Mucosa of rectum (tissue), 2 donors: ENCODE measurements around the gene HPCAL4.

Experiments used
- H3K27ac ChIP-seq, 2 donors: one replicate each; pipeline ENCODE4 v1.7.0; 2013; ENCODE audit warnings: inconsistent platforms in 2 of 2, low read depth in 2 of 2, low read length in 2 of 2
- H3K27me3 ChIP-seq, 2 donors: one replicate each; pipeline ENCODE4 v1.7.0; 2013; ENCODE audit warnings: low read length in 2 of 2; ENCODE audit not compliant: control insufficient read depth in 2 of 2, insufficient read depth in 2 of 2
- H3K36me3 ChIP-seq, 2 donors: one replicate each; pipeline ENCODE4 v1.7.0; 2013; ENCODE audit warnings: low read length in 2 of 2; ENCODE audit not compliant: control insufficient read depth in 2 of 2, insufficient read depth in 2 of 2
- H3K4me1 ChIP-seq, 2 donors: one replicate each; pipeline ENCODE4 v1.7.0; 2013; ENCODE audit warnings: low read length in 2 of 2, mild to moderate bottlenecking in 1 of 2; ENCODE audit not compliant: control insufficient read depth in 2 of 2, insufficient read depth in 2 of 2
- H3K4me3 ChIP-seq, 2 donors: one replicate each; pipeline ENCODE4 v1.7.0; 2013; ENCODE audit warnings: low read length in 2 of 2
- H3K9ac ChIP-seq, 2 donors: one replicate each; pipeline ENCODE4 v1.7.0; 2013; ENCODE audit warnings: low read length in 2 of 2, low read depth in 1 of 2, mild to moderate bottlenecking in 1 of 2
- H3K9me3 ChIP-seq, 2 donors: one replicate each; pipeline ENCODE4 v1.7.0; 2013; ENCODE audit warnings: low read length in 2 of 2; ENCODE audit not compliant: control insufficient read depth in 2 of 2
- donor health status: healthy.
- donor health status: Normal muscosa, but diverticular disease.

HPCAL4 gene

DNA sequence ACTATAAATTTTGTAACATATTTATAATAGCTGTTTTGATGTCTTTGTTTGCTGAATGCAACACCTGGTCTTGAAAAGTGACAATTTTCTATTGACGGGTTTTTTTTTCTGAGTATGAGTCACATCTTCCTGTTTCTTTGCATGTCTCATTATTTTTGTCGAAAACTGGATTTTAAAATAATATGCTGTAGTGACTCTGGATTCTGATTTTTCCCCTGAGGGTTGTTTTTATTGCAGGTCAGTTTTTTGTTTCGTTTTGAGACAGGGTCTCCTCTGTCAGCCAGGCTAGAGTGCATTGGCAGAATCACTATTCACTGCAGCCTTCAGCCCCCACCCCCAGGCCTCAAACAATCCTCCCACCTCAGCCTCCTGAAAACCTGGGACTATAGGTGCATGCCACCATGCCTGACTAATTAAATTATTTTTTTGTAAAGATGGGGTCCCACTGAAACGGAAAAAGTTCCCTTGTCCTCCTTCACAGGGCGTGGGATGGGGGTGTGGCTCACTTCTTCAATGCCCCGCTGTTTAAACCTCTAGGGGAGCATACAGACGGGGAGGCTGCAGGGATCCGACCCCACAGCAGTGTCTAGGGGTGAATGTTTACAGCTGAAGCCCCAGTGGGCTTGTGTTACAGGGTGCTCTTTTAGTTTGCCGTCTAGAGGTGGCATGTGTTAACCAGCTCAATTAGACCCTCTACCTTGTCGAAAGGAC, 36.1 kb upstream of the HPCAL4 start:
- Histone ChIP-seq H3K4me3 (peak overlapping the region in 1 of 2 donors; percentile 26), H3K4me1 (no peaks in the 10 kb centered on the region), H3K27me3 (peaks cover 17 to 26% of the 10 kb centered on the region in 2 donors), H3K27ac (no peak overlapping the region), H3K36me3 (no peaks in the 10 kb centered on the region), H3K9me3 (no peaks in the 10 kb centered on the region), H3K9ac (no peak overlapping the region)

DNA sequence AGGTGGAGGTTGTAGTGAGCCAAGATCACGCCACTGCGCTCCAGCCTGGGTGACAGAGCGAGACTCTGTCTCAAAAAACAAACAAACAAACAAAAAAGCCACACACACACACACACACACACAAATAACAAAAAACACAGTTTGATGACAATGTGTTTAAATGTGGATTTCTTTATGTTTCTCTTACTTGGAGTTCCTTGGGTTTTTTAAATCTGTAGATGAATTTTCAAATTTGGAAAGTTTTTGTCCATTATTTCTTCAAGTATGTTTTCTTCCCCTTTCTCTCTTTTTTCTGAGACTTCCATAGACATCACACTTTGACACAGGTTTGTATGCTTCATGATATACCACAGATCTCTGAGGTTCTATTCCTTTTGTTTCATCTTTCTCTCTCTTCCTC, 35.4 kb upstream of the HPCAL4 start:
- H3K27ac ChIP-seq = no peak overlapping the region

DNA sequence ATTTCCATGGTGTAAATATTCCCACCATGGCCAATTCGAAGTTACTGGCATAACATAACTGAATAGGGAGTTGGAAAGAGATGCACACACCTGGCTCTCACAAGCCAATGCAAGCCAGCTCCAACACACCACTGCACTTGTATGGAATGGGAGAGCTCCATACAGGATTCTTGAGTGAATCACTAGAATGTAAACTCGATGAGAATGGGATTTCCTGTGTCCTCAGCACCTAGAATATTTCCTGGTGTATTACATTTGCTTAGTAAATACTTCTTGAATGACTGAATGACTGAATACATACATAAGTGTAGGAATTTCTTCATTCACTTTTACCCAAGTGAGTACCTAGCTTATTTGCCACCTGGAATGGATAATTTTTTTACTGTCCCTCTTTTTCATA, 31.3 kb upstream of the HPCAL4 start:
- H3K9ac ChIP-seq = no peak overlapping the region
- no peaks in the 10 kb centered on the region for H3K36me3 ChIP-seq
- H3K4me3 ChIP-seq = no peak overlapping the region
- H3K27ac ChIP-seq = no peak overlapping the region
- H3K27me3 ChIP-seq = peaks cover 5 to 9% of the 10 kb centered on the region in 2 donors
- no peaks in the 10 kb centered on the region for H3K4me1 ChIP-seq
- no peaks in the 10 kb centered on the region for H3K9me3 ChIP-seq

More for the DNA sequence above, 35.4 kb upstream of the HPCAL4 start:
- no peak overlapping the region for H3K9ac ChIP-seq
- no peaks in the 10 kb centered on the region for H3K9me3 ChIP-seq
- no peaks in the 10 kb centered on the region for H3K36me3 ChIP-seq
- no peaks in the 10 kb centered on the region for H3K4me1 ChIP-seq
- H3K4me3 ChIP-seq = no peak overlapping the region
- H3K27me3 ChIP-seq = peaks cover 17 to 26% of the 10 kb centered on the region in 2 donors

DNA sequence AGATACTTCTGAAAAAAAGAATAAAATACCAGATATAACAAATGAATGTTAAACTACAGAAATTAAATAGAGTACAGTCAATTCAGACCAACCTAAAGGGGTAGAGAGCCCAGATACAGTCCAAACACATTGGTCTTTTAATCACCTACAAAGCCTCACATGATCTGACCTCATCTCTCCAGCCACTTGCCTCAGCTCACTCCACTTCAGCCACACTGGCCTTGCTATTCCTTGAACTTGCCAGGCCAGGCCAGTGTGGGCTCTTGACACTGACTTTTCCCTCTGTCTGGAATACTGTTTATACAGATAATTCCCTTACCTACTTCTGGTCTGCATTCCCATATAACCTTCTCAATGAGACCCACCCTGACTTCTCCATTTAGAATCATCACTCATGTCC, 30.4 kb upstream of the HPCAL4 start:
- Histone ChIP-seq H3K9ac (no peak overlapping the region), H3K4me3 (no peak overlapping the region), H3K27ac (no peak overlapping the region), H3K36me3 (no peaks in the 10 kb centered on the region), H3K9me3 (no peaks in the 10 kb centered on the region), H3K27me3 (peaks cover 5 to 7% of the 10 kb centered on the region in 2 donors), H3K4me1 (no peaks in the 10 kb centered on the region)

DNA sequence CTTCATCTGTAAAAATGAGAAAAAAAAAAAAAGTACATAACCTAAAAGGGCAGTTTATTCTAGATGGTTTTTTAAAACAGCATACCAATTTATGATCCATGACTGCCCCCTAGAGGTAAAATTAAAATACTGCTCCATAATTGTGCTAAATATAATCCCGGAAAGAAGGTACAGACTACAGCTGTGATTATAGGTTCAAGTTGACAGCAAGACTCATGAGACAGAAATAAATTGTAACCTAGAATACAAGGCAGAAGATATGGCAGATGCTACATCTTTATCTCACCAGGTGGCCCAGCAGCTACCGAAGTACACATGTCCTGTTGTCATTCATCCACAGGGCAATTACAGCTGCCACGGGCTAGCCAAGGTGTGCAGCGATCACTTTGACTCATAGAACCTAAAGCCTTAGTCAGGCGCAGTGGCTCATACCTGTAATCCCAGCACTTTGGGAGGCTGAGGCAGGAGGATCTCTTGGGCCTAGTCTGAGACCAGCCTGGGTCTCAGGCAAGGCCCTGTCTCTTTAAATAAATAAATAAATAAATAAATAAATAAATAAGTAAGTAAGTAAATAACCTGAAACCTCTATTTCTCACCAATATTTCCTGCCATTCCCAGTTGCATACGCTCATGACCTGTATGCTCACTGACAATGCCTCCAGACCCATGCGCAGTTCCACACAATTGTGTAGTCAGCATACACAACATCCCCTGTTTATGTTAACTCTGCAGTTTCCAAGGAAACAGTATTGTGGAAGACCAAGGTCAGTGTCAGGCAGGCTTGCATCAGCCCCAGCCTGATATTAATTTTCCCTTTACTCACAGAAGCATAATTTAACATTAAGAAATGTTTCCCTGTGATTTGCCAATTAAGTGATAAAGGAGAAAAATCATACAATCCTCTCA, 29.1 kb upstream of the HPCAL4 start:
- Histone ChIP-seq H3K9ac (no peak overlapping the region), H3K4me3 (no peak overlapping the region), H3K9me3 (no peaks in the 10 kb centered on the region), H3K27ac (no peak overlapping the region), H3K4me1 (no peaks in the 10 kb centered on the region), H3K36me3 (no peaks in the 10 kb centered on the region), H3K27me3 (peaks cover 5 to 7% of the 10 kb centered on the region in 2 donors)

DNA sequence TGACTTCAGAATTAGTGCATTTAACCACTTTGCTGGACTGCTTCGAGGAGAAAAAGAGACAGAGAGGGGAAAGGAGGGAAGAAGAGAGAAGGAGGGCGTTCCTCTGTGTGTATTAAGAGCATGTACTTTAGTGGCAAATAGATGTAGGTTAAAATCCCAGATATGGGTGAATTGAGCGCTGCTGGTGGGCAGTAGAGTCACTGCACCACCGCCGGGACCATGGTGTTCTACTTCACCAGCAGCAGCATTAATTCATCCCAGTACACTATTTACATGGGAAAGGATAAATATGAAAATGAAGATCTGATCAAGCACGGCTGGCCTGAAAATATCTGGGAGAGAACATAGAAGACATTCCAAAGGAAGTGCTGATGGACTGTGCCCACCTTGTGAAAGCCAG, 26.6 kb upstream of the HPCAL4 start:
- no peaks in the 10 kb centered on the region for H3K36me3 ChIP-seq
- H3K4me3 ChIP-seq = no peak overlapping the region
- H3K27ac ChIP-seq = no peak overlapping the region
- peaks cover 0 to 5% of the 10 kb centered on the region in 2 donors for H3K27me3 ChIP-seq
- no peak overlapping the region for H3K9ac ChIP-seq
- no peaks in the 10 kb centered on the region for H3K9me3 ChIP-seq
- H3K4me1 ChIP-seq = no peaks in the 10 kb centered on the region

DNA sequence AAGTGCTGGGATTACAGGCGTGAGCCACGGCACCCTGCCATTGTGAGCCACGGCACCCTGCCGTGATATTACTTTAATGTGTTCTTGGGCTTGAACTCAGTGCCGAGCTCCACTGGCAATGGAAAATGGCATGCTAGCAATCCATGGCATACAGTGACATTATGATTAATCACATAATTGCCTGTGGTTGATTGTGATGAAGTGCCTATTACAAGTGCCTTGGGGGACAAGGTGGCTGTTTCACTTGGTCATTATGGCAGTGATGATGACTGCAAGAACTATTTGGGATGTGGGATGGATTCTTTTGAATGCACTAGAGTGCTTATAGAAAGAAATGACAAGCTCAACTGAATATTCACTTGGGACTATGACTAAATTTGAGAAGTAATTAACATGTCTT, 22.3 kb upstream of the HPCAL4 start:
- no peaks in the 10 kb centered on the region for H3K36me3 ChIP-seq
- no peaks in the 10 kb centered on the region for H3K4me1 ChIP-seq
- H3K4me3 ChIP-seq = no peak overlapping the region
- peaks cover 0 to 5% of the 10 kb centered on the region in 2 donors for H3K27me3 ChIP-seq
- H3K27ac ChIP-seq = no peak overlapping the region
- no peaks in the 10 kb centered on the region for H3K9me3 ChIP-seq
- H3K9ac ChIP-seq = no peak overlapping the region

DNA sequence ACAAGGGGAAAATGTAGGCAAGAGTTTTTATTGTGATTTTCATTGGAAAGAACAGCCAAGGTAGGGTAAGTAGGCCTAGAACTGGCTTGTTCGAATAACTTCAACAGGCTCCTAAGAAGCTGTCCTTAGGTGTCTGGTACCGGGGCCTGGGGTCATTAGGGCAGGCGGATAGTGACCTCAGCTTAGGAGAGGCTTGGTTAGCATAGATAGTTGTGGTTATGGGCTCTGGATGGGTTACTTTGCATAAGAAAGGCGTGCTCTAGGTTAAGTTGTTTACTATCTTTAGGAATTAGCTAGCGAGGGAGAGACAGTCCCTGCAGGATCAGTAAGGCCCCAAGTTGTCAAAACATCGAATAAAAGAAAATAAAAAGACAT, 20.7 kb upstream of the HPCAL4 start:
- no peaks in the 10 kb centered on the region for H3K4me1 ChIP-seq
- no peak overlapping the region for H3K27ac ChIP-seq
- no peaks in the 10 kb centered on the region for H3K36me3 ChIP-seq
- H3K27me3 ChIP-seq = no peaks in the 10 kb centered on the region
- no peak overlapping the region for H3K9ac ChIP-seq
- H3K9me3 ChIP-seq = no peaks in the 10 kb centered on the region
- H3K4me3 ChIP-seq = no peak overlapping the region

DNA sequence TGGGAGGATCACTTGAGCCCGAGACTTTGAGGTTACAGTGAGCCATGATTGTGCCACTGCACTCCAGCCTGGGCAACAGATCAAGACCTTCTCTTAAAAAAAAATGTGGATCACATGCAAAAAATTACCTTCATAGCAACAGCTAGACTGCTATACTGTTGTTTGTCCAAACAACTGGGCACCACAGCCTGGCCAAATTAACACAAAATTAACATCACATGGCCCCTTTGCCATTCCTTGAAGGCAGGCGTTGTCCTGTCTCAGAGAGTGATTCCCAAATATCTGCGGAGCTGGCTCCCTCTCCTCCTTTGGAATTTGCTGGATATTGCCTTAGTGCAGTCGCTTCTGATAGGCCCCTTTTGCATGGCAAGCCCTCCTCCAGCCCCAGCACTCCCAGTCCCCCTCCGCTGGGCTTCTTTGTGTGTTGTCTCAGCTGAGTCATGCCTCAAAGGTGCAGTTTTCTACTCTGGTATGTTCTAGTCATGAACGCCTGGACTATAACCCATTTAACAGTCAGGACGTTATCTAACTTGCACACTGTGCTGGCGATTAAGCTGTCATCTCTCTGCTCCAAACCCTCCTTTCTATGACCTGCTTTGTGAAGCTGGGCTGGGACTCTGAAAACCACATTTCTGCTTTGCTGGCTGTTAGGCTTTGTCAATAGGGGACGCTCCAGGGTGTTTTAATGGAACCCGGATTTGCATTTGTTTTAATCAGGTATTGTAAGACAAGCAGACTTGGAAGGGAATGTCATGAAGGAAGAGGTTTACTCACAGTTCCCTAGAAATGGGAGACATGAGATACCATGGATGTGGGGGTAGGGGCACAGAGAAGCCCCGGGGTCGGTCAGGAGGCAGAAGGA, 20.1 kb upstream of the HPCAL4 start:
- H3K27me3 ChIP-seq = no peaks in the 10 kb centered on the region
- no peaks in the 10 kb centered on the region for H3K9me3 ChIP-seq
- no peaks in the 10 kb centered on the region for H3K4me1 ChIP-seq
- H3K4me3 ChIP-seq = no peak overlapping the region
- no peak overlapping the region for H3K9ac ChIP-seq
- no peaks in the 10 kb centered on the region for H3K36me3 ChIP-seq
- no peak overlapping the region for H3K27ac ChIP-seq

DNA sequence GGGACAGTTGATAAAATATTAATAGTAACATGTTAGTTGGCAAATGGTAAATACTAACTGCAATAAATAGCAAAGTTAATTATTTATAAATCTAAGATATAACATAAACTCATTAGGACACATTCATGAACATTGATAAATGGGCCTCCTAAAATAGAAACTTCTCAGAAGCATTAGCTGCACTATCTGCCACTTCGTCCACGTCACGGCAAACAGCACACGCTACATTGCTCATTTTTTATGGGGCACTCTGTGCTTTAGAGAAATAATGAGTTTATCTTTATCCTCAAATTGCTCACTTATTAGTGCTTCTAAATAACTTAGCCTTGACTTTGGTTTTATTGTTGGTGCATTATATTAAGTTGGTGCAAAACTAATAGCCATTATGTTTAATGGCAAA, 16.3 kb upstream of the HPCAL4 start:
- H3K27ac ChIP-seq = no peak overlapping the region
- no peaks in the 10 kb centered on the region for H3K27me3 ChIP-seq
- no peak overlapping the region for H3K9ac ChIP-seq
- H3K36me3 ChIP-seq = no peaks in the 10 kb centered on the region
- H3K9me3 ChIP-seq = no peaks in the 10 kb centered on the region
- H3K4me3 ChIP-seq = no peak overlapping the region
- H3K4me1 ChIP-seq = no peaks in the 10 kb centered on the region
